ENCODE data around the gene HNRNPK. TPM values are rescaled to one million over a fixed set of nuclear protein-coding genes. Genes with fewer than 3 reads are reported as not detected.

Gene HNRNPK
- total RNA-seq, 4 donors from 2014 or later, result 282 to 404 (median 349) TPM

DNA sequence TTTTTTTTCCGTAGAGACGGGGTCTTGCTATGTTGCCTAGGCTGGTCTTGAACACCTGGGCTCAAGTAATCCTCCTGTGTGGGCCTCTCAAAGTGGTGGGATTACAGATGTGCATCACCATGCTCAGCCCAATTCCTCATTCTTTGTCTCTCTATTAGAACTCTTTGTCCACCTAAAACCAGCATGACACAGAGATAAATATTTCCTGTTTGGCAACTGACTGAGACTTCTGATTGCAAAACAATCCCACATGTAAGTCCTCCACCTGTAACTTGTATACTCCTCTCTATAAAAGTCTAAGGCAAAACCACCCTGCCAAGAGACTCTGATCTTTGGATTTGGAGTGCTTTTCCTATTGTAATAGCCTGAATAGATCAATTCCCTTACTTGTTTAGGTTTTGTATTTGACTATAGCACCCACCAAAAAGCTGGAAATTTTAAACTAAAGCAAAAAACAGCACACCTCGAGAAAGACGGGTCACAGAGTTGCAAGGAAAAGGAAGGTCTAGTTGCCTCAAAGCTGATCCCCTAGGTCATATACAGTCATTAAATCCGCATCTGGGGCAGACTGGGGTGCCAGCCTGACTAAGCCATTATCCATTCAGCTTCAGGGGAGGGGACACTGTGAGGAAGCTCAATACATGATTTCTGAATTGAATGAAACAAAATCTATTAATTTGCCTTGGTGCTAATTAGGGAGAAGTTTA is 45.3 kb downstream of the HNRNPK start:
- Histone ChIP-seq H3K36me3 (peaks cover 0 to 15% (median 0%) of the 10 kb centered on the region in 3 donors), H3K4me1 (peaks cover 0 to 7% (median 0%) of the 10 kb centered on the region in 4 donors), H3K27me3 (no peaks in the 10 kb centered on the region), H3K27ac (no peak overlapping the region), H3K4me3 (no peak overlapping the region), H3K9me3 (no peaks in the 10 kb centered on the region)
- TF ChIP-seq, protein P1, sequence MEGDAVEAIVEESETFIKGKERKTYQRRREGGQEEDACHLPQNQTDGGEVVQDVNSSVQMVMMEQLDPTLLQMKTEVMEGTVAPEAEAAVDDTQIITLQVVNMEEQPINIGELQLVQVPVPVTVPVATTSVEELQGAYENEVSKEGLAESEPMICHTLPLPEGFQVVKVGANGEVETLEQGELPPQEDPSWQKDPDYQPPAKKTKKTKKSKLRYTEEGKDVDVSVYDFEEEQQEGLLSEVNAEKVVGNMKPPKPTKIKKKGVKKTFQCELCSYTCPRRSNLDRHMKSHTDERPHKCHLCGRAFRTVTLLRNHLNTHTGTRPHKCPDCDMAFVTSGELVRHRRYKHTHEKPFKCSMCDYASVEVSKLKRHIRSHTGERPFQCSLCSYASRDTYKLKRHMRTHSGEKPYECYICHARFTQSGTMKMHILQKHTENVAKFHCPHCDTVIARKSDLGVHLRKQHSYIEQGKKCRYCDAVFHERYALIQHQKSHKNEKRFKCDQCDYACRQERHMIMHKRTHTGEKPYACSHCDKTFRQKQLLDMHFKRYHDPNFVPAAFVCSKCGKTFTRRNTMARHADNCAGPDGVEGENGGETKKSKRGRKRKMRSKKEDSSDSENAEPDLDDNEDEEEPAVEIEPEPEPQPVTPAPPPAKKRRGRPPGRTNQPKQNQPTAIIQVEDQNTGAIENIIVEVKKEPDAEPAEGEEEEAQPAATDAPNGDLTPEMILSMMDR (IDR thresholded peaks at IDR 0.05), result no peak
- TF ChIP-seq EP300 (IDR thresholded peaks at IDR 0.05) (no peak), POLR2A (IDR thresholded peaks at IDR 0.05) (no peak)
- WGBS, 2 donors, result 71 to 72% methylated on average over 5 of the region's 5 CpGs
- no peak for DNase-seq (ENCODE audit: low spot score in 2 of 2)

DNA sequence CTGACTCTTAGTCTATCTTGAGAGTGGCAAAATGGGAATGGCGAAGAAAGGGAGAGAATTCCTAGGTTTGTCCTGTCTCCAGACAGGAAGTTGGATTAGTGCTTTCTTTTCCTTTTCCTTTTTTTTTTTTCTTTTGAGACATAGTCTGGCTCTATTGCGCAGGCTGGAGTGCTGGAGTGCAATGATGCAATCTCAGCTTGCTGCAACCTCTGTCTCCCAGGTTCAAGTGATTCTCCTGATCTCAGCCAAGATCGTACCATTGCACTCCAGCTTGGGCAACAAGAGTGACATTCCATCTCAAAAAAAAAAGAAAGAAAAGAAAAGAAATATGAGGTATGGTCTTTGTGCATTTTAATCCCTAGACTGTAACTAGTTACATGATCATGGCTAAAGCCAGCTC is 46.2 kb downstream of the HNRNPK start:
- peaks cover 0 to 7% (median 0%) of the 10 kb centered on the region in 4 donors for H3K4me1 ChIP-seq
- 80 to 81% methylated on average over 3 of the region's 3 CpGs for WGBS, 2 donors
- H3K27ac ChIP-seq, result no peak overlapping the region
- no peak for DNase-seq (ENCODE audit: low spot score in 2 of 2)
- TF ChIP-seq EP300 (IDR thresholded peaks at IDR 0.05) (peak in 1 of 2 donors; percentile 16), POLR2A (IDR thresholded peaks at IDR 0.05) (no peak)
- TF ChIP-seq, protein P1 (IDR thresholded peaks at IDR 0.05), result no peak
- no peaks in the 10 kb centered on the region for H3K27me3 ChIP-seq
- H3K4me3 ChIP-seq, result no peak overlapping the region
- H3K36me3 ChIP-seq, result peaks cover 0 to 6% (median 0%) of the 10 kb centered on the region in 3 donors
- H3K9me3 ChIP-seq, result no peaks in the 10 kb centered on the region

DNA sequence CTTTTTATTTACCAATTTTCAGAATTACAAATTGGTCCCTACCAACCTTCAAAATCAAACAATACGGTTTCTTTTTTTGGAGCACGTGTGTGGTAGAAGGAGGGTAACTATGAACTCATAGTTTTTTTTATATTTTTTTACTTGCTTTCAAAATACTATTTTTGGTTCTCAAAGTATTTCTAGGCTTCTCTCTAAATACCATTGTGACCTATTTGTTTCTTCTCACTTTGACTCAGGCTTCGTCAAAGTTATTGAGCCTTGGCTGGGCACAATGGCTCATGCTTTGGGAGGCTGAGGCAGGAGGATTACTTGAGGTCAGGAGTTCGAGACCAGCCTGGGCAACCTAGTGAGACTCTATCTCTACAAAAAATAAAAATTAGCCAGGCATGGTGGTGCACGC is 47.2 kb downstream of the HNRNPK start:
- H3K4me1 ChIP-seq, result peaks cover 0 to 7% (median 0%) of the 10 kb centered on the region in 4 donors
- DNase-seq (ENCODE audit: low spot score in 2 of 2), result no peak
- H3K4me3 ChIP-seq, result no peak overlapping the region
- H3K27me3 ChIP-seq, result no peaks in the 10 kb centered on the region
- no peak overlapping the region for H3K27ac ChIP-seq
- no peaks in the 10 kb centered on the region for H3K9me3 ChIP-seq
- H3K36me3 ChIP-seq, result no peaks in the 10 kb centered on the region
- WGBS, 2 donors, result 88 to 92% methylated on average over 5 of the region's 5 CpGs
- TF ChIP-seq, protein P1 (IDR thresholded peaks at IDR 0.05), result no peak
- TF ChIP-seq EP300 (IDR thresholded peaks at IDR 0.05), result no peak
- TF ChIP-seq POLR2A (IDR thresholded peaks at IDR 0.05), result no peak

DNA sequence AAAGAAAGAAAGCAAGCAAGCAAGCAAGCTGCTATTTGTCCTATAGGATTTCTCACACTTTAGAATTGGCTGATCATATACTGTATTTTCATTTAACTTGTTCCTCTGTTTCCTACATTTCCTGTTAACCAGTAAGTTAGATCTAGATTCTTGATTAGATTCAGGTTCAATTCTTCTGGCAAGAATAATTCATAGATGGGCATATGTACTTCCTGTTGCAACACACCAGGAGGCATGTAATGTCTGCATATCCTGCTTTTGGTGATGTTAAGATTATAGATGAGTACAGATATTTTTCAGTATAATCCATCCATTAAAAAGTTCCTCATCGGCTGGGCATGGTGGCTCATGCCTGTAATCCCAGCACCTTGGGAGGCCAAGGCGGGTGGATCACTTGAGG is 48.0 kb downstream of the HNRNPK start:
- H3K9me3 ChIP-seq, result no peaks in the 10 kb centered on the region
- no peaks in the 10 kb centered on the region for H3K27me3 ChIP-seq
- no peak overlapping the region for H3K4me3 ChIP-seq
- no peak for DNase-seq (ENCODE audit: low spot score in 2 of 2)
- H3K36me3 ChIP-seq, result no peaks in the 10 kb centered on the region
- TF ChIP-seq POLR2A (IDR thresholded peaks at IDR 0.05) (no peak), EP300 (IDR thresholded peaks at IDR 0.05) (no peak)
- TF ChIP-seq, protein P1 (IDR thresholded peaks at IDR 0.05), result no peak
- no peak overlapping the region for H3K27ac ChIP-seq
- 80 to 90% methylated on average over 2 of the region's 2 CpGs for WGBS, 2 donors
- H3K4me1 ChIP-seq, result peaks cover 0 to 7% (median 0%) of the 10 kb centered on the region in 4 donors

DNA sequence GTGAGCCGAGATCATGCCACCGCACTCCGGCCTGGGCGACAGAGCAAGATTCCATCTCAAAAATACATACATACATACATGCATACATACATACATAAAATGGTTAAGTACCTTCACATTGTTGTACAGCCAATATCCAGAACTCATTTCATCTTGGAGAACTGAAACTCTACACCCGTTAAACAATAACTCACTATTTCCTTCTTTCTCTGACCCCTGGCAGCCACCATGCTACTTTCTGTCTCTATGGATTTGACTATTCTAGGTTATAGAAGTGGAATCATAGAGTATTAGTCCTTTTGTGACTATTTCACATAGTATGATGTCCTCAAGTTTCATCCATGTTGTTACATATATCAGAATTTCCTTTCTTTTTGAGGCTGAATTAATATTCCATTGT is 49.1 kb downstream of the HNRNPK start:
- no peaks in the 10 kb centered on the region for H3K27me3 ChIP-seq
- TF ChIP-seq EP300 (IDR thresholded peaks at IDR 0.05), result no peak
- TF ChIP-seq POLR2A (IDR thresholded peaks at IDR 0.05), result no peak
- TF ChIP-seq, protein P1 (IDR thresholded peaks at IDR 0.05), result no peak
- WGBS, 2 donors, result 80 to 88% methylated on average over 5 of the region's 5 CpGs
- no peak overlapping the region for H3K4me3 ChIP-seq
- no peak for DNase-seq (ENCODE audit: low spot score in 2 of 2)
- no peaks in the 10 kb centered on the region for H3K36me3 ChIP-seq
- H3K9me3 ChIP-seq, result no peaks in the 10 kb centered on the region
- H3K27ac ChIP-seq, result no peak overlapping the region
- H3K4me1 ChIP-seq, result peaks cover 0 to 7% (median 0%) of the 10 kb centered on the region in 4 donors

All from tibial nerve (tissue), 4 donors.